Measurements from ENCODE around the gene TBC1D1. TPM values are rescaled to one million over a fixed set of nuclear protein-coding genes. Genes with fewer than 3 reads are reported as not detected.

The TBC1D1 gene
- total RNA-seq, 4 donors from 2014 or later: 56.4 to 127 (median 94.8) TPM

- DNase-seq (ENCODE audit: low spot score) (no peak), ATAC-seq (ENCODE audit: low FRiP score) (no peak)
- TF ChIP-seq CTCF (IDR thresholded peaks at IDR 0.05): no peak
Observed at GRCh38 chr4:38176165-38176564, 285.3 kb downstream of the TBC1D1 start.

- ATAC-seq (ENCODE audit: low FRiP score) (peak; percentile 34), DNase-seq (ENCODE audit: low spot score) (no peak)
- no peak for TF ChIP-seq CTCF (IDR thresholded peaks at IDR 0.05)
Observed at GRCh38 chr4:38177035-38177546, 286.2 kb downstream of the TBC1D1 start.

GRCh38 chr4:38177641-38178391 lies 286.9 kb downstream of the TBC1D1 start:
- ATAC-seq (ENCODE audit: low FRiP score) (peak; percentile 78), DNase-seq (ENCODE audit: low spot score) (peak; percentile 64)
- no peak for TF ChIP-seq CTCF (IDR thresholded peaks at IDR 0.05)

GRCh38 chr4:38178392-38178995 lies 287.6 kb downstream of the TBC1D1 start:
- ATAC-seq (ENCODE audit: low FRiP score) (no peak), DNase-seq (ENCODE audit: low spot score) (no peak)
- TF ChIP-seq CTCF (IDR thresholded peaks at IDR 0.05): no peak

GRCh38 chr4:38179690-38180377 lies 288.9 kb downstream of the TBC1D1 start:
- peak; percentile 38 for ATAC-seq (ENCODE audit: low FRiP score)
- peak; percentile 65 for DNase-seq (ENCODE audit: low spot score)
- peak in 2 of 3 donors; percentile 60 to 71 for TF ChIP-seq CTCF (IDR thresholded peaks at IDR 0.05)

GRCh38 chr4:38180456-38180855 lies 289.6 kb downstream of the TBC1D1 start:
- no peak for ATAC-seq (ENCODE audit: low FRiP score)
- no peak for TF ChIP-seq CTCF (IDR thresholded peaks at IDR 0.05)
- DNase-seq (ENCODE audit: low spot score): no peak
